Stimulated activated naive B cell treated with anti-CD40 and anti-IgM and Interleukin-4, amounts not matched to agents 10 μg/mL and 1 μg/mL and 100 μg/mL, for 72 hours (primary cell): ENCODE results near the gene DENND4A.

Experiments
- ATAC-seq, 2 donors: fragments of 150-1000 bp; cut with Tn5 transposase; replicated peaks; 2 replicates each; pipeline ENCODE4 v1.10.0; 2021; ENCODE audit warnings: moderate library complexity in 1 of 2
- DNase-seq: peaks from one replicate; pipeline ENCODE4 v3.0.0; 2021
- H3K27ac Mint-ChIP-seq: one replicate; pipeline ENCODE4 v1.8.0; 2022; ENCODE audit warnings: mild to moderate bottlenecking, mixed read lengths
- H3K27me3 Mint-ChIP-seq, 2 donors: one replicate each; pipeline ENCODE4 v1.8.0; 2022; ENCODE audit warnings: mixed read lengths in 2 of 2
- H3K36me3 Mint-ChIP-seq, 2 donors: one replicate each; pipeline ENCODE4 v1.8.0; 2022; ENCODE audit warnings: mixed read lengths in 2 of 2, mild to moderate bottlenecking in 1 of 2
- H3K4me1 Mint-ChIP-seq, 2 donors: one replicate each; pipeline ENCODE4 v1.8.0; 2022; ENCODE audit warnings: mixed read lengths in 2 of 2, mild to moderate bottlenecking in 1 of 2
- H3K4me3 Mint-ChIP-seq, 2 donors: one replicate each; pipeline ENCODE4 v1.8.0; 2022; ENCODE audit warnings: mild to moderate bottlenecking in 2 of 2, mixed read lengths in 2 of 2, moderate library complexity in 1 of 2
- H3K9me3 Mint-ChIP-seq, 2 donors: one replicate each; pipeline ENCODE4 v1.8.0; 2022; ENCODE audit warnings: mixed read lengths in 2 of 2, mild to moderate bottlenecking in 1 of 2

The DENND4A gene

GRCh38 chr15:65766422-65767263, 25.4 kb downstream of the DENND4A start:
- Mint-ChIP-seq H3K27me3 (no peaks in the 10 kb centered on the region), H3K27ac (no peak overlapping the region), H3K4me3 (no peak overlapping the region), H3K4me1 (peaks cover 32 to 50% of the 10 kb centered on the region in 2 donors), H3K9me3 (no peaks in the 10 kb centered on the region), H3K36me3 (peaks cover 9 to 30% of the 10 kb centered on the region in 2 donors)
- ATAC-seq (no peak), DNase-seq (no peak)

- H3K27me3 Mint-ChIP-seq, result no peaks in the 10 kb centered on the region
- no peak for ATAC-seq
- H3K9me3 Mint-ChIP-seq, result no peaks in the 10 kb centered on the region
- no peak overlapping the region for H3K4me3 Mint-ChIP-seq
- peaks cover 8 to 30% of the 10 kb centered on the region in 2 donors for H3K36me3 Mint-ChIP-seq
- DNase-seq, result no peak
- H3K27ac Mint-ChIP-seq, result no peak overlapping the region
- H3K4me1 Mint-ChIP-seq, result peaks cover 27 to 46% of the 10 kb centered on the region in 2 donors
These were observed 27.0 kb downstream of the DENND4A start for GRCh38 chr15:65765106-65765505.

- peak overlapping the region; percentile 75 for H3K27ac Mint-ChIP-seq
- H3K4me3 Mint-ChIP-seq, result no peak overlapping the region
- H3K27me3 Mint-ChIP-seq, result no peaks in the 10 kb centered on the region
- H3K36me3 Mint-ChIP-seq, result peaks cover 5 to 27% of the 10 kb centered on the region in 2 donors
- DNase-seq (no peak), ATAC-seq (no peak)
- no peaks in the 10 kb centered on the region for H3K9me3 Mint-ChIP-seq
- H3K4me1 Mint-ChIP-seq, result peaks cover 24 to 42% of the 10 kb centered on the region in 2 donors
These were observed 28.9 kb downstream of the DENND4A start for GRCh38 chr15:65762914-65763787.

GRCh38 chr15:65762399-65762798, 29.7 kb downstream of the DENND4A start:
- Mint-ChIP-seq H3K4me1 (peaks cover 19 to 36% of the 10 kb centered on the region in 2 donors), H3K9me3 (no peaks in the 10 kb centered on the region), H3K27me3 (no peaks in the 10 kb centered on the region), H3K36me3 (peaks cover 5 to 21% of the 10 kb centered on the region in 2 donors), H3K4me3 (no peak overlapping the region), H3K27ac (no peak overlapping the region)
- no peak for DNase-seq
- ATAC-seq, result no peak

GRCh38 chr15:65761210-65761926, 30.7 kb downstream of the DENND4A start:
- DNase-seq (no peak), ATAC-seq (peak; percentile 39 to 47)
- H3K27me3 Mint-ChIP-seq, result no peaks in the 10 kb centered on the region
- peaks cover 16 to 30% of the 10 kb centered on the region in 2 donors for H3K4me1 Mint-ChIP-seq
- H3K36me3 Mint-ChIP-seq, result peaks cover 5 to 22% of the 10 kb centered on the region in 2 donors
- H3K27ac Mint-ChIP-seq, result peak overlapping the region; percentile 38
- peak overlapping the region; percentile 14 to 17 for H3K4me3 Mint-ChIP-seq
- H3K9me3 Mint-ChIP-seq, result no peaks in the 10 kb centered on the region

- ATAC-seq, result no peak
These were observed 32.7 kb downstream of the DENND4A start for GRCh38 chr15:65759441-65759840.

GRCh38 chr15:65758242-65758641, 33.9 kb downstream of the DENND4A start:
- DNase-seq (no peak), ATAC-seq (no peak)
- H3K27me3 Mint-ChIP-seq, result no peaks in the 10 kb centered on the region
- H3K9me3 Mint-ChIP-seq, result no peaks in the 10 kb centered on the region
- peaks cover 7 to 25% of the 10 kb centered on the region in 2 donors for H3K36me3 Mint-ChIP-seq
- peak overlapping the region; percentile 31 for H3K27ac Mint-ChIP-seq
- peaks cover 10 to 21% of the 10 kb centered on the region in 2 donors for H3K4me1 Mint-ChIP-seq
- no peak overlapping the region for H3K4me3 Mint-ChIP-seq

More at GRCh38 chr15:65759441-65759840, 32.7 kb downstream of the DENND4A start:
- H3K4me3 Mint-ChIP-seq, result no peak overlapping the region
- H3K4me1 Mint-ChIP-seq, result peaks cover 11 to 24% of the 10 kb centered on the region in 2 donors
- H3K36me3 Mint-ChIP-seq, result peaks cover 7 to 26% of the 10 kb centered on the region in 2 donors
- no peaks in the 10 kb centered on the region for H3K9me3 Mint-ChIP-seq
- DNase-seq, result no peak
- H3K27me3 Mint-ChIP-seq, result no peaks in the 10 kb centered on the region
- H3K27ac Mint-ChIP-seq, result no peak overlapping the region

GRCh38 chr15:65757256-65757655, 34.8 kb downstream of the DENND4A start:
- Mint-ChIP-seq H3K27ac (no peak overlapping the region), H3K4me3 (no peak overlapping the region), H3K36me3 (peaks cover 7 to 21% of the 10 kb centered on the region in 2 donors), H3K9me3 (no peaks in the 10 kb centered on the region), H3K27me3 (no peaks in the 10 kb centered on the region), H3K4me1 (peaks cover 6 to 16% of the 10 kb centered on the region in 2 donors)
- ATAC-seq (no peak), DNase-seq (no peak)

- no peak for DNase-seq
- no peak overlapping the region for H3K27ac Mint-ChIP-seq
- H3K27me3 Mint-ChIP-seq, result no peaks in the 10 kb centered on the region
- H3K9me3 Mint-ChIP-seq, result no peaks in the 10 kb centered on the region
- H3K36me3 Mint-ChIP-seq, result peaks cover 19 to 38% of the 10 kb centered on the region in 2 donors
- no peak overlapping the region for H3K4me3 Mint-ChIP-seq
- ATAC-seq, result no peak
- peaks cover 7 to 18% of the 10 kb centered on the region in 2 donors for H3K4me1 Mint-ChIP-seq
These were observed 39.9 kb downstream of the DENND4A start for GRCh38 chr15:65752151-65752700.

- Mint-ChIP-seq H3K9me3 (no peaks in the 10 kb centered on the region), H3K4me3 (no peak overlapping the region), H3K36me3 (peaks cover 19 to 36% of the 10 kb centered on the region in 2 donors), H3K4me1 (peaks cover 6 to 15% of the 10 kb centered on the region in 2 donors), H3K27me3 (no peaks in the 10 kb centered on the region), H3K27ac (no peak overlapping the region)
- DNase-seq, result no peak
- no peak for ATAC-seq
These were observed 40.7 kb downstream of the DENND4A start for GRCh38 chr15:65751431-65751830.

- H3K36me3 Mint-ChIP-seq, result peaks cover 19 to 39% of the 10 kb centered on the region in 2 donors
- ATAC-seq, result no peak
- no peak overlapping the region for H3K27ac Mint-ChIP-seq
- H3K4me1 Mint-ChIP-seq, result peaks cover 12 to 24% of the 10 kb centered on the region in 2 donors
- H3K4me3 Mint-ChIP-seq, result no peak overlapping the region
- no peak for DNase-seq
- no peaks in the 10 kb centered on the region for H3K9me3 Mint-ChIP-seq
- H3K27me3 Mint-ChIP-seq, result no peaks in the 10 kb centered on the region
These were observed 44.8 kb downstream of the DENND4A start for GRCh38 chr15:65747265-65747664.

- ATAC-seq, result no peak
- H3K4me3 Mint-ChIP-seq, result no peak overlapping the region
- H3K36me3 Mint-ChIP-seq, result peaks cover 14 to 37% of the 10 kb centered on the region in 2 donors
- H3K27me3 Mint-ChIP-seq, result no peaks in the 10 kb centered on the region
- H3K27ac Mint-ChIP-seq, result peak overlapping the region; percentile 10
- no peak for DNase-seq
- no peaks in the 10 kb centered on the region for H3K9me3 Mint-ChIP-seq
- H3K4me1 Mint-ChIP-seq, result peaks cover 6 to 20% of the 10 kb centered on the region in 2 donors
These were observed 48.3 kb downstream of the DENND4A start for GRCh38 chr15:65743637-65744252.

- peaks cover 6 to 20% of the 10 kb centered on the region in 2 donors for H3K4me1 Mint-ChIP-seq
These were observed 51.9 kb downstream of the DENND4A start for GRCh38 chr15:65740148-65740547.

More at GRCh38 chr15:65740148-65740547, 51.9 kb downstream of the DENND4A start:
- Mint-ChIP-seq H3K27ac (peak overlapping the region; percentile 31), H3K4me3 (no peak overlapping the region), H3K9me3 (no peaks in the 10 kb centered on the region), H3K27me3 (no peaks in the 10 kb centered on the region), H3K36me3 (peaks cover 13 to 35% of the 10 kb centered on the region in 2 donors)
- no peak for ATAC-seq
- no peak for DNase-seq
